NOMO-1 (cell line): ENCODE data around the gene DDX11.
"Not testable (repeated sequence)": the region's sequence is repeated elsewhere in the genome, so short reads cannot be mapped to it uniquely, and the experiment has no call there.

Source experiments
- DNase-seq, 2 experiments: peaks; one replicate each; lab custom pipeline; 2025; ENCODE audit not compliant: unreplicated experiment in 2 of 2; lab: John Stamatoyannopoulos, UW

Gene DDX11

DNA sequence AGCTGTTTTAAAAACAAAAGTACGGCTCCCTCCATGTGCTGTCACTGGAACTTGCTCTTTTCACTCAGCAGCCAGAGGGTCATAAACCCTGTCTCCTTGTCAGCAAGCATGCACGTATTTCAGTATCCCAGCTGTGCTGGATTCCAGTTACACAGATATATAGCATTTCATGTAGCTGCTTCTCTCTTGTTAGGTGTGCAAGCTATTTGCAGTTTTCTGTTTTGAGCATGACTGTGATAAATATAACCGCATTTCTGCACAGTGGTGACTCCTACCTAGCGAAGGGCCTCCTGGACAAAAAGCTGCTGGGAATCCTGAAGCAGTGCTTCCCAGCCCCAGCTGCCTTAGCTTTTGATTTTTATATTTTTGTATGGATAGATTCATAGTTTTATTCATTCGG, 24.7 kb downstream of the DDX11 start:
- DNase-seq = not testable (repeated sequence)

DNA sequence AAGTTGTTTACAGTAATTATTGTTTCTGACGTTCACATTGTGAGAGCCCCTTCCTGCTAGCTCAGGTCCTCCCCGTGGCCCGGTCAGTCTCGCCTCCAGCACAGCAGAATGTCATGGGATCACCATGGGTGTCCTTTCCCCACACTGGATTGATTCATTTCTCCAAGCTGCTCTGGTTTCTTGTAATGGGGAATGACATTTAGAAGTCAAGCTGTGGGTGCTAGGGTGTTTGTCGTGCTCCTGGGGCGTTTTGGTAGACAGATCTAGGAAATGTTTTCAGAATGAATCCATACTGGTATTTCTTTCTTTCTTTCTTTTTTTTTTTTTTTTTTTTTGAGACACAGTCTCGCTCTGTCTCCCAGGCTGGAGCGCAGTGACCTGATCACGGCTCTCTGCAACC, 25.1 kb downstream of the DDX11 start:
- not testable (repeated sequence) for DNase-seq

DNA sequence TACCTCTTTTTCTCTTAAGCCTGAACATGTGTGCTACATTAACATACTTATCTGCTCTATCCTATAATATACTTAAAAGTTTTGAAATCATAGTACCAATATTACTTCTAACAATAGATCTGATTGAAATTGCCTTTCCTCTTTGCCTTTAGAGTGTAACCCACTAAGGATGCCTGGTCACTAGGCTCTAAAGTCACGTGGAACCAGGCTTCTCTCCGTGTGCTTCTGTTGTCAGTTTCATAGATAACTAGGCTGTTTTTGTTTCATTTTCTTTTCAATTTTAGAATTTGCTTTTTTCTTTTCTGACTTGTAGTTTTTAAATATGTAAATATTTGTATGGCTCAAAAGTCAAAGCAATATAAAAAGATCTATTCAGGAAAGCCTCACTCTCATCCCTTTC, 25.8 kb downstream of the DDX11 start:
- DNase-seq = not testable (repeated sequence)

- not testable (repeated sequence) for DNase-seq
Measured at GRCh38 chr12:31100503-31101208, 27.0 kb downstream of the DDX11 start.

- not testable (repeated sequence) for DNase-seq
Measured at GRCh38 chr12:31102125-31102524, 28.5 kb downstream of the DDX11 start.

- not testable (repeated sequence) for DNase-seq
Measured at GRCh38 chr12:31102596-31102995, 28.9 kb downstream of the DDX11 start.

GRCh38 chr12:31103561-31103975, 29.9 kb downstream of the DDX11 start:
- DNase-seq = not testable (repeated sequence)

DNA sequence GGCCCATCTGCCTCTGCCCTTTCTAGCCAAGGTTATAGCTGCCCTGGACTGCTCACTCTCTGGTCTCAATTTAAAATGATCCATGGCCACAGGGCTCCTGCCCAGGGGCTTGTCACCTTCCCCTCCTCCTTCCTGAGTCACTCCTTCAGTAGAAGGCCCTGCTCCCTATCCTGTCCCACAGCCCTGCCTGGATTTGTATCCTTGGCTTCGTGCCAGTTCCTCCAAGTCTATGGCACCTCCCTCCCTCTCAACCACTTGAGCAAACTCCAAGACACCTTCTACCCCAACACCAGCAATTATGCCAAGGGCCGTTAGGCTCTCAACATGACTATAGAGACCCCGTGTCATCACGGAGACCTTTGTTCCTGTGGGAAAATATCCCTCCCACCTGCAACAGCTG, 30.6 kb downstream of the DDX11 start:
- DNase-seq = not testable (repeated sequence)

DNA sequence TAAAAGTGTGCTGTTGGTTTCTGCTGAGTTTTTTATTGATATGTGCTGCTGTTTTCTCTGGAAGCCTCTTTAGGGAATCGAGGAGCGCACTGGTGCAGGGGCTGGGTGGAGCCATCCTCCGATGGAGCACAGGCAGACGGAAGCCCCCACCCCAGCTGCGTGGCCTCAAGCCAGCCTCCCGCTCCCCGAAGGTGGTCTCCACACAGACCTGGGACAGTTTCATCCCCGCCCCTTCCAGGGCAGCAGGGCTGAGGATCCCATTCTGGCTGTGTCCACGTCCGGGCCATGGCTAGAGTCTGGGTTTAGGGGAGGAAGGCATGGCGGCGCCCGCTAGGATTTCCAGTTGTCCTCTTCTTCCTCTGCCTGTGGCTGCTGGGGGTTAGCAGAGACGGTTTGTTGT, 31.1 kb downstream of the DDX11 start:
- DNase-seq = not testable (repeated sequence)

GRCh38 chr12:31105668-31106067, 32.0 kb downstream of the DDX11 start:
- no peak for DNase-seq

- no peak for DNase-seq
Measured at GRCh38 chr12:31106101-31106803, 32.6 kb downstream of the DDX11 start.

- DNase-seq = not testable (repeated sequence)
Measured at GRCh38 chr12:31109773-31110172, 36.1 kb downstream of the DDX11 start.

- not testable (repeated sequence) for DNase-seq
Measured at GRCh38 chr12:31110263-31110662, 36.6 kb downstream of the DDX11 start.

- not testable (repeated sequence) for DNase-seq
Measured at GRCh38 chr12:31115092-31115601, 41.5 kb downstream of the DDX11 start.

GRCh38 chr12:31116846-31117202, 43.2 kb downstream of the DDX11 start:
- DNase-seq = not testable (repeated sequence)

DNA sequence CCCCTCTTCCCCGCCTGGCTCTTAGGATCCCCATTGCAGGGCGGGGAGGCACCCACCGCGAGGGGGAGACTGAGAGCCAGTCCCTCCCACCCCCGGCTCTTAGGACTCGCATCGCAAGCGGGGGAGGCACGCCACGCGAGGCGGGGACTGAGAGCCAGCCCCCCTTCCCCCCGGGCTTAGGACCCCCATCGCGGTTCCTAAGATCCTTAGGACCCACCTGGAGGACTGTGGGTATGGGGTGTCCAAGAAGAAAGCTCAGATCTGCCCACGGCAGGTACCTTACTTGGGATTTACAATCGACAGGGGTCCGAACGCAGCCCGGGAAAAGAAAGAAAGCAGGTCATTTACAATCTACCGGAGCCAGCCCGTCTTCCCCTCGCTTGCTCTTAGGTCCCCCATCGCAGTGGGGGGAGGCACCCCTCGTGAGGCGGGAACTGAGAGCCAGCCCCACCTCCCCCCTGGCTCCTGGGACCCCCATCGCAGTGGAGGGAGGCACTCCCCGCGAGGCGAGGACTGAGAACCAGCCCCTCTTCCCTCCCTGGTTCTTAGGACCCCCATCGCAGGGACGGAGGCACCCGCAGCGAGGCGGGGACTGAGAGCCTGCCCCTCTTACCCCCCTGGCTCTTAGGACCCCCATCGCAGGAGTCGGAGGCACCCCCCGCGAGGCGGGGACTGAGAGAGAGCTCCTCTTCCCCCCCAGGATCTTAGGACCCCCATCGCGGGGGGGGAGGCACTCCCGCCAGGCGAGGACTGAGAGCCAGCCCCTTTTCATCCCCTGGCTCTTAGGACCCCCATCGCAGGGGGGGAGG, 43.7 kb downstream of the DDX11 start:
- peak; percentile 4 to 19 for DNase-seq

- no peak for DNase-seq
Measured at GRCh38 chr12:31118347-31119191, 44.9 kb downstream of the DDX11 start.

DNA sequence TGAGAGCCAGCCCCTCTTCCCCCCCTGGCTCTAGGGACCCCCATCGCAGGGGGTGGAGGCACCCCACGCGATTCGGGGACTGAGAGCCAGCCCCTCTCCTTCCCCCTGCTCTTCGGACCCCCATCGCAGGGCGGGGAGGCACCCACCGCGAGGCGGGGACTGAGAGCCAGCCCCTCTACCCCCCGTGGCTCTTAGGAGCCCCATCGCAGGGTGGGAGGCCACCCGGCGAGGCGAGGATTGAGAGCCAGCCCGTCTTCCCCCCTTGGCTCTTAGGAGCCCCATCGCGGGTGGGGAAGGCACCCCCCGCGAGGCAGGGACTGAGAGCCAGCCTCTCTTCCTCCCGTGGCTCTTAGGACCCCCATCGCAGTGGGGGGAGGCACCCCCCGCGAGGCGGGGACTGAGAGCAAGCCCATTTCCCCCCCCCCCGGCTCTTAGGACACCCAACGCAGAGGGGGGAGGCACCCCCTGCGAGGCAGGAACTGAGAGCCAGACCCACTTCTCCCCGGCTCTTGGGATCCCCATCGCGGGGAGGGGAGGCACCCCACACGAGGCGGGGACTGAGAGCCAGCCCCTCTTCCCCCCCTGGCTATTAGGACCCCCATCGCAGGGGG, 45.6 kb downstream of the DDX11 start:
- DNase-seq = no peak

DNA sequence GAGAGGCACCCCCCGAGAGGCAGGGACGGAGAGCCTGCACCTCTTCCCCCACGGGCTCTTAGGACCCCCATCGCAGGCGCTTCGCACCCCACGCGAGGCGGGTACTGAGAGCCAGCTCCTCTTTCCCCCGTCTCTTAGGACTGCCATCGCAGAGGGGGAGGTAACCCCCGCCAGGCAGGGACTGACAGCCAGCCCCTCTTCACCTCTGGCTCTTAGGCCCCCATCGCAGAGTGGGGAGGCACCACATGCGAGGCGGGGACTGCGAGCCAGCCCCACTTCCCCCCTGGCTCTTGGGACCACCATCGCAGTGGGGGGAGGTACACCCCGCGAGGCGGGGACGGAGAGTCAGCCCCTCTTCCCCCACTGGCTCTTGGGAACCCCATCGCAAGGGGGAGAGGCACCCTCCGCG, 46.1 kb downstream of the DDX11 start:
- no peak for DNase-seq
